Mesenchymal stem cell (in vitro differentiated cells and primary cell): ENCODE results near the gene STXBP1.

Experiments
- DNase-seq: peaks from one replicate; pipeline ENCODE4 v3.0.0-alpha.2; 2013
- H2AFZ ChIP-seq: one replicate; pipeline ENCODE4 v1.6.1; 2013; ENCODE audit warnings: low read depth, mild to moderate bottlenecking, control low read depth, inconsistent platforms, low read length, moderate library complexity
- H2AK5ac ChIP-seq: 2 replicates; pipeline ENCODE4 v1.6.1; 2013; ENCODE audit warnings: low read length, moderate library complexity, mild to moderate bottlenecking, inconsistent platforms; ENCODE audit not compliant: severe bottlenecking
- H2BK120ac ChIP-seq: one replicate; pipeline ENCODE4 v1.6.1; 2013; ENCODE audit warnings: low read depth, mild to moderate bottlenecking, inconsistent platforms, low read length, moderate library complexity
- H2BK12ac ChIP-seq, 2 experiments: one replicate each; pipeline ENCODE4 v1.6.1; 2013; ENCODE audit warnings: inconsistent platforms in 2 of 2, low read length in 2 of 2, mild to moderate bottlenecking in 2 of 2, moderate library complexity in 2 of 2, control low read depth in 1 of 2
- H2BK15ac ChIP-seq: one replicate; pipeline ENCODE4 v1.6.1; 2013; ENCODE audit warnings: mild to moderate bottlenecking, low read depth, inconsistent platforms; ENCODE audit not compliant: poor library complexity, severe bottlenecking
- H2BK5ac ChIP-seq: 2 replicates; pipeline ENCODE4 v1.6.1; 2013; ENCODE audit warnings: low read depth, mild to moderate bottlenecking, low read length, control low read depth, inconsistent platforms; ENCODE audit not compliant: poor library complexity, severe bottlenecking
- H3K14ac ChIP-seq, 2 experiments: one replicate each; pipeline ENCODE4 v1.6.1; 2013; ENCODE audit warnings: inconsistent platforms in 2 of 2, low read length in 2 of 2, control low read depth in 1 of 2, mild to moderate bottlenecking in 1 of 2, moderate library complexity in 1 of 2
- H3K18ac ChIP-seq, 2 experiments: one replicate each; pipeline ENCODE4 v1.6.1; 2013; ENCODE audit warnings: inconsistent platforms in 2 of 2, low read length in 2 of 2, control low read depth in 1 of 2, low read depth in 1 of 2, mild to moderate bottlenecking in 1 of 2
- H3K23ac ChIP-seq, 2 experiments: one replicate each; pipeline ENCODE4 v1.6.1; 2013; ENCODE audit warnings: inconsistent platforms in 2 of 2, low read length in 2 of 2, mild to moderate bottlenecking in 2 of 2, moderate library complexity in 2 of 2, control low read depth in 1 of 2
- H3K27ac ChIP-seq: 2 replicates; pipeline ENCODE4 v1.5.1; 2013; ENCODE audit warnings: mild to moderate bottlenecking, moderate library complexity, low read length, control low read depth, inconsistent platforms; ENCODE audit not compliant: poor library complexity, severe bottlenecking
- H3K27me3 ChIP-seq, 2 experiments: 2 replicates each; pipeline versions ENCODE4 v1.6.1 to v1.7.0; 2013; ENCODE audit warnings: low read length in 2 of 2, mild to moderate bottlenecking in 2 of 2, moderate library complexity in 2 of 2, control low read depth in 1 of 2, inconsistent platforms in 1 of 2; ENCODE audit not compliant: control insufficient read depth in 1 of 2, insufficient read depth in 1 of 2
- H3K36me3 ChIP-seq, 2 experiments: 2 replicates each; pipeline versions ENCODE4 v1.6.1 to v1.7.0; 2013; ENCODE audit warnings: low read length in 2 of 2, control low read depth in 1 of 2, inconsistent platforms in 1 of 2, low read depth in 1 of 2, mild to moderate bottlenecking in 1 of 2; ENCODE audit not compliant: insufficient read depth in 2 of 2, control insufficient read depth in 1 of 2
- H3K4ac ChIP-seq, 2 experiments: one replicate each; pipeline ENCODE4 v1.6.1; 2013; ENCODE audit warnings: inconsistent platforms in 2 of 2, low read length in 2 of 2, mild to moderate bottlenecking in 2 of 2, moderate library complexity in 2 of 2, control low read depth in 1 of 2, low read depth in 1 of 2
- H3K4me1 ChIP-seq: 2 replicates; pipeline ENCODE4 v1.6.1; 2013; ENCODE audit warnings: low read depth, low read length, control low read depth; ENCODE audit not compliant: control insufficient read depth, insufficient read depth
- H3K4me2 ChIP-seq: 2 replicates; pipeline ENCODE4 v1.6.1; 2013; ENCODE audit warnings: low read length, mild to moderate bottlenecking, inconsistent platforms; ENCODE audit not compliant: poor library complexity, severe bottlenecking
- H3K4me3 ChIP-seq, 2 experiments: 2 replicates each; pipeline versions ENCODE4 v1.5.1 to v1.7.0; 2013; ENCODE audit warnings: low read length in 2 of 2, mild to moderate bottlenecking in 2 of 2, control low read depth in 1 of 2, low read depth in 1 of 2; ENCODE audit not compliant: insufficient read depth in 1 of 2
- H3K79me1 ChIP-seq: replicated peaks from 2 replicates; pipeline ENCODE4 v1.6.1; 2013; ENCODE audit warnings: mild to moderate bottlenecking, control low read depth, low read length, inconsistent platforms; ENCODE audit not compliant: poor library complexity, severe bottlenecking
- H3K9ac ChIP-seq: 2 replicates; pipeline ENCODE4 v1.7.0; 2013; ENCODE audit warnings: mild to moderate bottlenecking, low read length, moderate library complexity
- H3K9me3 ChIP-seq: 2 replicates; pipeline ENCODE4 v1.7.0; 2013; ENCODE audit warnings: mild to moderate bottlenecking, low read length; ENCODE audit not compliant: control insufficient read depth
- H4K8ac ChIP-seq: one replicate; pipeline ENCODE4 v1.6.1; 2013; ENCODE audit warnings: inconsistent platforms, mild to moderate bottlenecking, low read length, moderate library complexity
- H4K91ac ChIP-seq: one replicate; pipeline ENCODE4 v1.6.1; 2013; ENCODE audit warnings: mild to moderate bottlenecking, low read length, inconsistent platforms
- WGBS: methylation state at CpG from one replicate; pipeline ENCODE4 v1.1.7; 2013; ENCODE audit warnings: mixed read lengths; 5-methylcytosine and 5-hydroxymethylcytosine counted together

Gene STXBP1

GRCh38 chr9:127650518-127650917 is 38.4 kb downstream of the STXBP1 start:
- no peak overlapping the region for H3K27ac ChIP-seq
- peaks cover 7% of the 10 kb centered on the region for H3K79me1 ChIP-seq
- no peak overlapping the region for H3K4me3 ChIP-seq
- no peak overlapping the region for H4K8ac ChIP-seq
- H3K27me3 ChIP-seq = no peaks in the 10 kb centered on the region
- 100% methylated on average over 2 of the region's 3 CpGs for WGBS
- H3K9ac ChIP-seq = no peak overlapping the region
- H2BK5ac ChIP-seq = no peak overlapping the region
- DNase-seq = no peak
- H3K4ac ChIP-seq = no peak overlapping the region
- H3K14ac ChIP-seq = no peak overlapping the region
- H2BK12ac ChIP-seq = no peak overlapping the region
- H2AFZ ChIP-seq = no peak overlapping the region
- H3K18ac ChIP-seq = no peak overlapping the region
- H3K4me2 ChIP-seq = no peak overlapping the region
- H3K9me3 ChIP-seq = no peaks in the 10 kb centered on the region
- H2BK120ac ChIP-seq = no peak overlapping the region
- H3K4me1 ChIP-seq = no peaks in the 10 kb centered on the region
- H4K91ac ChIP-seq = no peak overlapping the region
- no peak overlapping the region for H2BK15ac ChIP-seq
- H3K23ac ChIP-seq = no peak overlapping the region
- no peak overlapping the region for H2AK5ac ChIP-seq
- peaks cover 9 to 39% of the 10 kb centered on the region in 2 experiments for H3K36me3 ChIP-seq

GRCh38 chr9:127651697-127652610 is 39.9 kb downstream of the STXBP1 start:
- Histone ChIP-seq H3K4me2 (no peak overlapping the region), H2BK5ac (no peak overlapping the region), H2AFZ (no peak overlapping the region), H3K18ac (no peak overlapping the region), H3K36me3 (peaks cover 9 to 40% of the 10 kb centered on the region in 2 experiments), H3K23ac (no peak overlapping the region), H4K91ac (no peak overlapping the region), H3K4me3 (no peak overlapping the region), H3K27ac (no peak overlapping the region), H2AK5ac (no peak overlapping the region), H3K79me1 (peaks cover 6% of the 10 kb centered on the region), H3K27me3 (no peaks in the 10 kb centered on the region), H2BK15ac (no peak overlapping the region), H4K8ac (no peak overlapping the region), H3K9me3 (no peaks in the 10 kb centered on the region), H2BK120ac (no peak overlapping the region), H2BK12ac (no peak overlapping the region), H3K14ac (no peak overlapping the region), H3K9ac (no peak overlapping the region), H3K4me1 (no peaks in the 10 kb centered on the region), H3K4ac (no peak overlapping the region)
- 85% methylated on average over 8 of the region's 9 CpGs for WGBS
- DNase-seq = no peak

DNA sequence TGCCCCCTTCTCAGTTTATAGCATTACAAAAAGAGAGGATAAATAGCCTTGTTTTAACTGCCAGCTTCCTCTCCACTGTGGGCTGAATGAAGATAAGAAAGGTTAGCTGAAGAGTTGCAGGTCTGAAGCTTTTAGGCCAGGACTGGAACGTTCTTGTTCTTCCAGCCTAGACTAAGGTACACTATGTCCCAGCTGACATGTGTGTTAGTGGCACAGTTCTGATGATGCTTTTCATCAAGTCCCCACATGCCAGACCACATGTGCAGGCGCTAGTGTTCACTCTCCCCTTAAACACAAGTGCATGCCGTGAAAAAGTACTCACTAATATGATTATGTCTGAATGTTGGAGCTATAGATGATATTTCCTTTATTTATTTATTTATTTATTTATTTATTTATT is 40.7 kb downstream of the STXBP1 start:
- Histone ChIP-seq H3K9me3 (no peaks in the 10 kb centered on the region), H3K23ac (no peak overlapping the region), H3K14ac (no peak overlapping the region), H3K4me2 (no peak overlapping the region), H3K36me3 (peaks cover 9 to 45% of the 10 kb centered on the region in 2 experiments), H3K4me1 (no peaks in the 10 kb centered on the region), H2BK12ac (no peak overlapping the region), H3K27ac (no peak overlapping the region), H2BK5ac (no peak overlapping the region), H3K27me3 (no peaks in the 10 kb centered on the region), H2BK120ac (no peak overlapping the region), H2AK5ac (no peak overlapping the region), H3K79me1 (peaks cover 4% of the 10 kb centered on the region), H2BK15ac (no peak overlapping the region), H4K8ac (no peak overlapping the region), H3K4me3 (no peak overlapping the region), H4K91ac (no peak overlapping the region), H3K9ac (no peak overlapping the region), H2AFZ (no peak overlapping the region), H3K4ac (no peak overlapping the region), H3K18ac (no peak overlapping the region)
- 87% methylated on average over 1 of the region's 3 CpGs for WGBS
- DNase-seq = no peak

DNA sequence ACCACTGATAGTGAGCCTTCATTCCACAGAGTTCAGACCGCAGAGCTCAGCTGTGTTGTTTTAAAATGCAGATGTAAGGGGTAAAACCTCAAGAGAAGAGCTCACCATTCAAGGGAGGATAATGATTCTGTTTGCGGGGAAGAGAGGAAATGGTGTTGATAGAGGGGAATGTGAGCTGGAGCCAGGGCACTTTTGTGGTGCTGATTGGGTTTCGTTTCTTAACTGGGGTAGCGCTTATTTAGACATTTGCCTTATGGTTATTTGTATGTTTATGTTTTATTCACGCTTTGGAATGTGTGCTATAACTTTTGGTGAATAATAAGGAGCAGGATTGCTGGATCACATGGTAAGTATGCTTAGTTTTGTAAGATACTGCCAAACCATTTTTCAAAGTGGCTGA is 42.5 kb downstream of the STXBP1 start:
- H3K27ac ChIP-seq = no peak overlapping the region
- H3K18ac ChIP-seq = no peak overlapping the region
- H2BK12ac ChIP-seq = no peak overlapping the region
- no peak overlapping the region for H3K14ac ChIP-seq
- no peak overlapping the region for H3K4me3 ChIP-seq
- no peak overlapping the region for H2BK15ac ChIP-seq
- WGBS = 79% methylated on average over 5 of the region's 5 CpGs
- no peak overlapping the region for H2AK5ac ChIP-seq
- DNase-seq = no peak
- H4K91ac ChIP-seq = no peak overlapping the region
- H3K4ac ChIP-seq = no peak overlapping the region
- no peaks in the 10 kb centered on the region for H3K9me3 ChIP-seq
- peaks cover 13 to 59% of the 10 kb centered on the region in 2 experiments for H3K36me3 ChIP-seq
- peaks cover 4% of the 10 kb centered on the region for H3K79me1 ChIP-seq
- no peak overlapping the region for H3K9ac ChIP-seq
- no peak overlapping the region for H3K4me2 ChIP-seq
- H2BK5ac ChIP-seq = no peak overlapping the region
- no peak overlapping the region for H2BK120ac ChIP-seq
- H4K8ac ChIP-seq = no peak overlapping the region
- H3K27me3 ChIP-seq = no peaks in the 10 kb centered on the region
- H2AFZ ChIP-seq = no peak overlapping the region
- H3K23ac ChIP-seq = no peak overlapping the region
- no peaks in the 10 kb centered on the region for H3K4me1 ChIP-seq
